DLD1 (cell line): Measurements from ENCODE around the gene OPTC.

ENCODE experiments used
- in situ Hi-C: cut with HindIII; loops from 2 replicates; pipeline ENCODE4 v1.10.0; 2017; ENCODE audit warnings: low sequenced_read_pairs

Gene OPTC

GRCh38 chr1:203464226-203464625 lies 29.7 kb upstream of the OPTC start:
- in situ Hi-C loops: loop anchor here (25.0 kb wide), 1 partner anchor 102 kb away; the partner anchor contains the start of gene FMOD

DNA sequence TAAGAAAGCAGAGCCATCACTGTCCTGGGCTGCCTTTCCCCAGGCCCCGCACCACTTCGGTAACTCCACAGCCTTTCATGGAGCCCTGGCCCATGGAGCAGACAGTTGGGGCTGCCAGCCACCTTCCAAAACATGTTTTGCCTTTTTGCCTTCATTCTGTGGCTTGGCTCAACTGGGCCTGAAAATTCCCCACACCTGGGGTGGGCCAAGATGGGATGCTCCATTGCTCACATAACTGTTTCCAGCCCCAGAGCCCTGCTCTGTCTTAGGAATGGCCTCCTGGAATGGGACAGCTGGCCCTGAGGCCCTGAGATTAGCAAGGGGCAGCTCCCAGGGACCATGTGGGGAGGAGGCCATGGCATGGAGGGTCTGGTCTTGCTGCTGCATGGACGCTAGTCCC lies 29.2 kb upstream of the OPTC start:
- in situ Hi-C loops: loop anchor here (25.0 kb wide), 1 partner anchor 102 kb away; the partner anchor contains the start of gene FMOD

GRCh38 chr1:203465146-203465798 lies 28.7 kb upstream of the OPTC start:
- in situ Hi-C loops: loop anchor here (25.0 kb wide), 1 partner anchor 103 kb away; the partner anchor contains the start of gene FMOD

GRCh38 chr1:203465948-203466347 lies 28.0 kb upstream of the OPTC start:
- in situ Hi-C loops: loop anchor here (25.0 kb wide), 1 partner anchor 104 kb away; the partner anchor contains the start of gene FMOD

DNA sequence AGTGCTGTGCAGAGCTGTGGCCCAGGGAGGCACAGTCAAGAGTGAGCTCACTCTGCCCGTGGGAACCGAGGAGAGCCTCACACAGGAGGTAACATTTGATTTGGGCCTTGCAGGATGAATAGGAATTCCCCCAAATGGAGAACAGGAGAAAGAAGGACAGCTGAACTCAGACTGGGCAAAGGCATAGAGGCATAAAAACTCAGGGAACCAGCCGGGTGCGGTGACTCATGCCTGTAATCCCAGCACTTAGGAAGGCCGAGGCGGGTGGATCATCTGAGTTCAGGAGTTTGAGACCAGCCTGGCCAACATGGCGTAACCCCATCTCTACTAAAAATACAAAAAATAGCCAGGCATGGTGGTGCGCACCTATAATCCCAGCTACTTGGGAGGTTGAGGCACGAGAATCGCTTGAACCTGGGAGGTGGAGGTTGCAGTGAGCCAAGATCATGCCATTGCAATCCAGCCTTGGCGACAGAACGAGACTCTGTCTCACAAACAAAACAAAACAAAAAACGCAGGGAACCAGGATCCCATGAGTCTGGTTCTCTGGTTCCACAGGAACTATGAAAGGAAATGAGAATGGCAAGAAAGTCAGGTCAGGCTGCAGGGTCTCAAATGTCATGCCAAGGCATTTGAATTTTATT lies 26.9 kb upstream of the OPTC start:
- in situ Hi-C loops: loop anchor here (25.0 kb wide), 1 partner anchor 105 kb away; the partner anchor contains the start of gene FMOD

- in situ Hi-C loops: loop anchor here (25.0 kb wide), 1 partner anchor 105 kb away; the partner anchor contains the start of gene FMOD
Measured at GRCh38 chr1:203467550-203467921, 26.4 kb upstream of the OPTC start.

GRCh38 chr1:203468326-203468725 lies 25.6 kb upstream of the OPTC start:
- in situ Hi-C loops: loop anchor here (25.0 kb wide), 1 partner anchor 106 kb away; the partner anchor contains the start of gene FMOD

DNA sequence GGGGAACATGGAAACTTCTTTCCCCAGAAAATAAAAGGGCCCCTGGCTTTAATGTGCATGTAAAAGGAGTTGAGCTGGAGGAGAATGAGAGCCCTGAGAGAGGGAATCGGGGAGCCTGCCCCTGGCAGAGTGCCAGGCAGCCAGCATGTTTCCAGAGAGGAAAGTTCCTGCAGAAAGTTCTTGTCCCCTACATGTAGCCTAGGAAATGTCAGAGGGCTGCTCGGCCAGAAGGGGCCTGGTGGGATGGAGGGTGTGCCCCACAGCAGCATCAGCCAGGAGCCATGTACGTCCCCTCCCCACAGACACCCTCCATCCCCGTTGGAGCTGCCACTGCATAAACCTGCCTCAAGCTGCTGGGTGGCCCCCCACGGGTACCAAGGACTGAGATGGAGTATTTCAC lies 23.7 kb upstream of the OPTC start:
- in situ Hi-C loops: loop anchor here (25.0 kb wide), 1 partner anchor 108 kb away; the partner anchor contains the start of gene FMOD

DNA sequence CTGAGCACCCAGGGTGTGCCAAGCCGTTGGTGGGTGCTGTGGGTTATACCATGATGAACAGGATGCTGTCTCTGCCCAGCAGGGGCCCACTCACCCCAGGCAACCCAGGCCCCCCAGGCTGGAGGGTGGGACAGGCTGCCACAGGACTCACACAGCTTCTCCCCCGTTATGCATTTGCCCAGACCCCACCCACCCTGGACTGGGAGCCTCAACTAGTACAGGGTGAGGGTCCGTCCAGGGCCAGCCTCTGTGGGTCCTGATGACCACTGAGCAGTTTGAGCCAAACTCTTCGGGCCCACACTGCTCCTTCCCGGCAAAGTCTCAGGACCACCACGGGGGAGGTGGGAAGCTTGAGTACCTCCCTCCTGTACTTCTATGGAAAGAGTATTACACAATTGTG lies 22.1 kb upstream of the OPTC start:
- in situ Hi-C loops: loop anchor here (25.0 kb wide), 1 partner anchor 110 kb away; the partner anchor contains the start of gene FMOD

DNA sequence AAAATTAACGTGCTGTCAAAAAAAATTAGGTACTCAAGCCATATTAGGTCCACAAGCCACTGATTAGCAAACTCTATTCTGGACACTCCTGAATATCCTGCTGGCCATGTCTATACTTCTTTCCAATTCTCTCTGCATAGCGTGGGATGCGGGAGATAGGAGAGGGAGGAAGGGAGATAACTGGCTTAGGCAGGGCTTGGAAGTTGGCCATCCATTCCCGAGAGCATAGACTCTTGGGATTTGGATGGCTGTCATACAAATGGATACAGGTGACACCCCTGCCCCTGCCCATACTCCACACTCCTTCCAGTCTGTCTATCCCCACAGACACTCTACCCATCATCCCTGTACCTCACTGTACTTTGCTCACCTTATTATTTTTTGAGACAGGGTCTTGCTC lies 20.7 kb upstream of the OPTC start:
- in situ Hi-C loops: loop anchor here (25.0 kb wide), 1 partner anchor 111 kb away; the partner anchor contains the start of gene FMOD

- in situ Hi-C loops: loop anchor here (25.0 kb wide), 1 partner anchor 112 kb away; the partner anchor contains the start of gene FMOD
Measured at GRCh38 chr1:203473781-203474305, 20.1 kb upstream of the OPTC start.

GRCh38 chr1:203475012-203475981 lies 18.7 kb upstream of the OPTC start, which contains the start of gene PRELP:
PRELP (plus strand) TSS chr1:203475806; CDS start chr1:203483185, 7,379 bp downstream.
- in situ Hi-C loops: loop anchor here (5.0 kb wide), 1 partner anchor 72 kb away; no protein-coding TSS in a partner anchor

DNA sequence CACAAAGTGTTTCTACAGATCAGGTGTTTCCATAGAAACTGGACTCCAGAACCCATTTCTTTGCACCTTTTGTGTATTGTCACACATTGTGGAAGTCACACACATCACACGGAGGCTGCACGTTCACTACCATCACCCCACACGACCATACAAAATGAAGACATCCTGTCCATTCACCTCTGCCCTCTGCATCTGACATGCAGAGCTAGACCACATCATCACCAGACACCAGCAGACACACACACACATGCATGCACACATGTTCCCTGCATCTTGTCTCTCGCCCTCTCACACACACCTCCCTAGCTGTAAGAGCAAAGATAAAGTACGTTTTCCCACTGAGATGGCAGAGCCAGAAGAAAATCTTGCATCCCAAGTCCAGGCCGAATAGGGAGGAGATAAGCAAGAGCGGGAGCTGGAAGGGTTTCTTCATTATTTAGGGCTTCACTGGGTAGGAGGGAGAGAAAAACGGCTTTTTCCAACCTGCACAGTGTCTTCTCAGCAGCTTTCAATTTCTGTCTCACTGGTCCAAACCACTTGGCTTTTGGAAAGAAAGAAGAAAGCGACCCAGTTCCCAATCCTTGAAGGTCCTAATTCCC lies 17.6 kb upstream of the OPTC start:
- in situ Hi-C loops: loop anchor here (5.0 kb wide), 1 partner anchor 71 kb away; no protein-coding TSS in a partner anchor

DNA sequence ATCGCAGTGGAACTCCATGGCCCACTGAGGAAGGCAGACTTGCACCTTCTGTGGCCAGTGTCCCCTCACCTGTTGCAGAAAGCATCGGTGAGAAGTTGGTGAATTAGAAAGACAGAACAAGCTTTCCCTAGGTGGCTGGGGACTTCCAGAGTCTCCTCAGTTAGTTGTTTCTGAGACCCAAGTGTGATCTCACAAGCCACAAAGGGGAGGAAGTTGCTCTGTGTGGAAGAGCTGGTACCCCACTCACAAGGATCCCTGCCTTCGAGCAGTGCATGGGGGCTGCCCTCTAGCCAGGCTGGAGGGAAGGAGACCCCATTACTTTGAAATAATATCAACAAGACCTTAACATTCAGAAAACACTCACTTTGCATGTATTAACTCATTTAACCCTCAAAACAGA lies 16.2 kb upstream of the OPTC start:
- in situ Hi-C loops: loop anchor here (5.0 kb wide), 1 partner anchor 70 kb away; no protein-coding TSS in a partner anchor

- in situ Hi-C loops: loop anchor here (5.0 kb wide), 1 partner anchor 69 kb away; no protein-coding TSS in a partner anchor
Measured at GRCh38 chr1:203478231-203478630, 15.7 kb upstream of the OPTC start.

DNA sequence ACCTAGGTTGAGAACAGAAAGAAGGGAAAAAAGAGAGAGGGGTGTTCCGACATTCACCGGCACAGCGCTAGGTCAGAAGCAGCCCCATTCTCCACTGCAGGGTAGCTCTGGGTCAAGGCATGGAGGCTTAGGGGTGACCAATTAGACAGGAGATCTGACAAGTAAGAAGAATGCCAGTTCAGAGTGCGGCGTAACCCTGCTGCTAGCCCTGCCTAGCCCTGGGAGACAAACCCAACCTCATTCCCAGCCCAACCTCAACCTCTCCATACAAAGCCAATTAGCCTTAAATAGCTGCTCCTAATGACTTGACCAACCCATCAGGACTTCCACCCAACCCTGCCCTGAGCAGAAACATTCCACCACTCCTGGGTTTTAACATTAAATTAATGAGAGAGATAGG lies 15.0 kb upstream of the OPTC start:
- in situ Hi-C loops: loop anchor here (5.0 kb wide), 1 partner anchor 68 kb away; no protein-coding TSS in a partner anchor

- in situ Hi-C loops: loop anchor here (5.0 kb wide), 1 partner anchor 68 kb away; no protein-coding TSS in a partner anchor
Measured at GRCh38 chr1:203479646-203480045, 14.3 kb upstream of the OPTC start.

DNA sequence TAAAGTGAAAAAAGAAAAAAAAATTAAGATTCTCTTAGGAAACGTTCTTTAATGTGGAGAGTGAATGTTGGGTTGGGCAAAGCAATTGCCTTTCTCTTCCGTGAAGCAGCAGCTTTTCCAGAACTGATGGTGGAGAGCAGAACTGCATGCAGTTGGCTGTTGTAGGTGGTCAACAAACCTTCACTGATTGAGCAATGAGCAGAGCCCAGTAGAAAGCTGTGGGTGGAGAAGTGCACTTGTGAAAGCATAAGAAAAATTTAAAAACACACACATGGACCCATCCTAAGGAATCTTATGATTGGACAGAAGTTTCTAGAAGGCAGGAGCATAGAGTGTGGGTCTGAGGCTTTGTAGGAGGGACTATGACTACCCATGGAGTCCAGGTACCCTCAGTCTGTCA lies 13.9 kb upstream of the OPTC start:
- in situ Hi-C loops: no loop called here

GRCh38 chr1:203480525-203481084 lies 13.3 kb upstream of the OPTC start:
- in situ Hi-C loops: no loop called here
